GM18499 (cell line): ENCODE results near the gene CCDC116.
"Not testable (repeated sequence)": the region's sequence is repeated elsewhere in the genome, so short reads cannot be mapped to it uniquely, and the experiment has no call there.

Experiments
- ATAC-seq: cut with Tn5 transposase; IDR thresholded peaks from one replicate; pipeline ENCODE4 v1.9.1; 2021; ENCODE audit warnings: moderate number of reproducible peaks; ENCODE audit not compliant: insufficient read depth, unreplicated experiment

The CCDC116 gene

GRCh38 chr22:21632237-21632895, at the start of gene CCDC116:
CCDC116 (plus strand) TSS chr22:21632760; CDS start chr22:21633182, 422 bp downstream.
- no peak for ATAC-seq

DNA sequence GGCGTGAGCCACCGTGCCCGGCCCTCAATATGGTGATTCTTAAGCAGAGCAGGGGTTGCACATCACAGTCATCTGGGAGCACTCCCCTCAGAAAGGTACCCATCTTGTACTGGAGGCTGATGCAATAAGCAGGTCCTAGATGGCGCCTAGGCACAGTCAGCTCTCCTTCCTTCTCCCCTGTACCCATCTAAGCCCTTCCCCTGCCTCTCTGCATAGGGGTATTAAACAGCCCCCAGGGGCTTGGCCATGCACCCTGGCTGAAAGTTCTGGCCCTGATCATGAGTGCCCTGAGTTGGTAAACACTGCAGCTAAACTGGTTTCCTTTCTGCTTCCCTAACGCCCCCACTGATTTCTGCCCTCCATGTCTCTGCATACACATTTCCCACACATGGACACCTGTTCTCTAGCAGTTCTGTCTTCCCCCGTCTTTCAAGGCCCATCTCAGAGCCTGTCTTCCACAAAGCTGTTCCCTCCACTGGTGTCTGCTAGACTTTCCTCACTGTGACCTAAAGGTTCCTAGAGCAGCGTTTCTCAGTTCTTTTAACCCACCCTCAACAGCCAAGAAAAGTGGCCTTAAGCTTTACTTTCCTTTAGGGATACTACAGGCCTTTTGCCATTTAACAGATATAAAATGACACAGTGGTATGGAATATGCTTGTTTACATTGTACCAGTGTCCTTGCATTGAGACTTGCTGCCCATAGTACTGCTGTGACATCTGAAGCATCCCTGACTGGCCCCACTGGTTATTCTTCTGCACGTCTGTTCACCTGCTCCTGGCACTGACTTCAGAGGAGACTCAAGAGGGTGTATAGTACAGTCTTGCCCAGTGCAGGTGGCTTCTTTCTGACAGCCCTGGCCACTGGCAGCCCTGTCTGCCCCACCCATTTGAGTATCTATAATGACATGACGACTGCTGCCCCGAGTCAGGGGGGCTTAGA, 49.5 kb upstream of the CCDC116 start:
- no peak for ATAC-seq

- ATAC-seq, result no peak
These were observed 47.2 kb upstream of the CCDC116 start for GRCh38 chr22:21585389-21585788.

DNA sequence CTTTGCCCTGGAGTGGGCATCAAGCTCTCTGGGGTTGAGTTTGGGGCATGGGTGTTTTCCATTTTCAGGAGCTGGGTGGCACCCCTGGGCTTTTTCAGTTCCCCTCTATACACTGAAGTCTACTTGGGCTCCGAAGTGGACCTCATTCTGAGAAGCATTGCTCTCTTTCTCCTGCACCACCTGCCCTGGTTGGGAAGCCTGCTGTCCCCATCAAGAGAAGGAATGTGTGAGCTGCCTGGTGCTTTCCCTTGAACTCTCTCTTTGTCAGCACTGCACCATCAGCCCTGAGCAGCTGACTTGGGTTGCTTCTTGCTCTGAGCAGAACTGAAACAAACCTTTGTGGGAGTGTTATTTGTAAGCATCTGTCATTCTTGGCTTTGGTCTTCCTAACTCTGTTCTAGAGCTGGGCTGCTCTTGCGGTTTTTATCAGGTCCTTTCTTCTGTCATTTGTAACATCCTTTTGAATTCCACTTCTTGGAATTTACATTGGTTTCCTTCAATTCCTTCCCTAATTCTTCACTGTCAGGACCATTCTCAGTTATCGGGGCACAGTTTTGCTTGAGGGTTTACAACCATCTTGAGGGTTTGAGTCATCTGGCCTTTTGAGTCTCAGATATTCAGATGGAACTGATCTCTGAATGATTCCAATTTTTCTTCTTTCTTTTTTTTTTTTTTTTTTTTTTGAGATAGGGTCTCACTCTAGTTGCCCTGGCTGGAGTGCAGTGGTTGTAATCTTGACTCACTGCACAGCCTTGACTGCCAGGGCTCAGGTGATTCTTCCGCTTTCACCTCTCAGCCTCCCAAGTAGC, 44.6 kb upstream of the CCDC116 start:
- peak; percentile 56 for ATAC-seq

DNA sequence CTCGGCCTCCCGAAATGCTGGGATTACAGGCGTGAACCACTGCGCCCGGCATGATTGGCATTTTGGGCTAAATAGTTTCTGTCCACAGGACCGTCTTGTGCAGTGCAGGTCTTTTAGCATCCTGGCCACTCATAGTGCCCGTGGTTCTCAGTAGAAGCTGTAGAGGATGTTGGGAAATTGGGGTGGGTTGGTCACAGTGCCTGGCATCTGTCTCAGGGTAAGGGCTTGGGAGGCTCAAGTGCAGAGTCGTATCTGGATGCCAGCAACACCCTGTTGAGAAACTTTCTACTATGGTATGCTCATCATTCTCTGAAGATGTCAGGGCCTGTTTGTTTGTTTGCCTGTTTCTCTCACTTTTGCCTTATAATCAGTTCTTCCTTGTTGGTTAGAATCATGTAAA, 43.2 kb upstream of the CCDC116 start:
- no peak for ATAC-seq

GRCh38 chr22:21590809-21591641, 41.5 kb upstream of the CCDC116 start:
- no peak for ATAC-seq

- ATAC-seq, result no peak
These were observed 40.9 kb upstream of the CCDC116 start for GRCh38 chr22:21591695-21592094.

DNA sequence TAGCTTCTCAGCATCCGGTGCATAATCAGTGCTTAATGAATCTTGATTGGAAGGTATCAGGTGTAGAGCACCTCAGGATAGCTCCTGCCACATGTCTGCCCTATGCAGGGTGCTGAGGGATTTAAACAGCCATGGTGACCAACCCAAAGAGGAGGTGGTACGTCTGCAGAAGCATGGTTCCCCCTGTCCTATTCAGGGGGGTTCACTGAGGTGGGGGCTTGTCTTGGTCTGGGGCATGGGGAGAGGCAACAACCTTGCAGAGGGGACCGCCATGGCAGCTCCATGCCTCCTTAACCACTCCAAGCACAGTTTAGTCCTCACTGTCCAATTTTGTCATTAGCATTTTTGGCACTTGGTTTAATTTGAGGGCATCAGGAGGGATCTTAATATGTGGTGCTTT, 40.1 kb upstream of the CCDC116 start:
- no peak for ATAC-seq

DNA sequence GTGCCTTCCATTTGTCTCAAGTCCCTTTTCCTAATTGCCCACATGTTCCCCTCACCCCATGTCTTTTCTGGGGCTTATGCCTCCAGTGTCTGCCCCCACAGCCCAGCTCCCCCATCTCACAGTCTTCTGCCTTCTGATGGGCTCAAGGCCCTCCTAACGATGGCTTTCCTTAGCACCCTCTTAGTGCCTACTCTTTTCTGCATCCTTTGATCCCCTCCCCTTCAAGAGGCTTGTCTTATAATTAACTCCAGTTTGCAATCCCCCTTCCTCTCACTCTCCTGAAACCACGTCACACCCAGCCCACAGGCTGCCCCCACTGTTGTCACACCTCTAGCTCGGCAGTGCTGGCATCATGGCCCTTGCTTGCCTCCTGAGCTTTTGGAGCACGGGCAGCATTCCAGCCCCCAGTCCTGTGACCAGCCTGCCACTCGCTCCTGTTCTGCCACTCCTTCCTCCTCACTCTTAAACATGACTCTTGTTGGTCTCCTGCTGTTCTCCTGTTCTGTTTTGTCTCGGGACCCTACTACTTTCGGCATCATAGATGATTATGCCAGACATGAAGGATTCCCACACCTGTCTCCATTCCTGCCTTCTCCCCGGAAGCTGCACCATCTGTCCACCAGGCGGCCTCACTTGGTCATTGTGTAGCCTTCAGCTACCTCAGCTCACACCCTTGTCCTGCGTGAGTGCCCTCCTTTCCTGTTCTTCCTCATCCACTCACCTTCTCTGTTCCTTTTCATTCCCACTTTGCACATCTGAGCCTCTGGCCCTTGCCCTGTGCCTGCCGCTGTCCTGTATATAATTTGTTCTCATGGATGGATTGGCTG, 38.9 kb upstream of the CCDC116 start:
- ATAC-seq, result no peak

- ATAC-seq, result no peak
These were observed 37.6 kb upstream of the CCDC116 start for GRCh38 chr22:21594865-21595452.

DNA sequence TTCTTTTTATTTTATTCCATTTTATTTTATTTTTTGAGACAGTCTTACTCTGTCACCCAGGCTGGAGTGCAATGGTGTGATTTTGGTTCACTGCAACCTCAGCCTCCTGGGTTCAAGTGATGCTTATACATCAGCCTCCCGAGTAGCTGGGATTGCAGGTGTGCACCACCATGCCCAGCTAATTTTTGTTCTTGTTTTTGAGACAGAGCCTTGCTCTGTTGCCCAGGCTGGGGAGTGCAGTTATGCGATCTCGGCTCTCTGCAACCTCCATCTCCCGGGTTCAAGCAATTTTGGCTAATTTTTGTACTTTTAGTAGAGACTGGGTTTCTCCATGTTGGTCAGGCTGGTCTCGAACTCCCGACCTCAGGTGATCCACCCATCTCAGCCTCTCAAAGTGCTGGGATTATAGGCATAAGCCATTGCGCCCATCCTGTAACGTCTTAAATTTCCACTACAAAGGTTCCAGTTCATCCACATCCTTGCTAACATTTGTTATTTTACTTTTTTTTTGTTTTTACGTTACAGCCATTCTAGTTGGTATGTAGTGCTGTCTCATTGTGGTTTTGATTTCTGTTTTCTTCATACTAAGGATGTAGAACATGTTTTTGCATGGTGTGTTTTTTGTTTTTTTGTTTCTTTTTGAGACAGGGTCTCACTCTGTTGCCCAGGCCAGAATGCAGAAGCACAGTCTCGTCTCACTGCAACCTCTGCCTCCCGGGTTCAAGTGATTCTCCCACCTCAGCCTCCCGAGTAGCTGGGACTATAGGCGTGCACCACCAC, 36.0 kb upstream of the CCDC116 start:
- ATAC-seq, result not testable (repeated sequence)

DNA sequence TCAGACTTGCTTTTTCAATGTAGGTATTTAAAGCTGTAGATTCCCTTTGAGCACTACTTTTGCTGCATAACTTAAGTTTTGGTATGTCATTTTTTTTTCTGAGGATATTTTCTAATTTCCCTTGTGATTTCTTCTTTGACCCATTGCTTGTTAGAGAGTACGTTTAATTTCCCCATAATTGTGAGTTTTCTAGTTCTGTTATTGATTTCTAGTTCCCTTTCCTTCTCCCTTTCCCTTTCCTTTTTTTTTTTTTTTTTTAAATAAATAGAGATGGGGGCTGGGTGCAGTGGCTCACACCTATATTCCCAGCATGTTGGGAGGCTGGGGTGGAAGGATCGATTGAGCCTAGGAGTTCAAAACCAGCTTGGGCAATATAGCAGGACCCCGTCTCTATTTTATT, 34.3 kb upstream of the CCDC116 start:
- no peak for ATAC-seq

- ATAC-seq, result no peak
These were observed 33.3 kb upstream of the CCDC116 start for GRCh38 chr22:21599053-21599893.

- no peak for ATAC-seq
These were observed 30.0 kb upstream of the CCDC116 start for GRCh38 chr22:21602579-21602978.

GRCh38 chr22:21603973-21604372, 28.6 kb upstream of the CCDC116 start:
- ATAC-seq, result no peak

DNA sequence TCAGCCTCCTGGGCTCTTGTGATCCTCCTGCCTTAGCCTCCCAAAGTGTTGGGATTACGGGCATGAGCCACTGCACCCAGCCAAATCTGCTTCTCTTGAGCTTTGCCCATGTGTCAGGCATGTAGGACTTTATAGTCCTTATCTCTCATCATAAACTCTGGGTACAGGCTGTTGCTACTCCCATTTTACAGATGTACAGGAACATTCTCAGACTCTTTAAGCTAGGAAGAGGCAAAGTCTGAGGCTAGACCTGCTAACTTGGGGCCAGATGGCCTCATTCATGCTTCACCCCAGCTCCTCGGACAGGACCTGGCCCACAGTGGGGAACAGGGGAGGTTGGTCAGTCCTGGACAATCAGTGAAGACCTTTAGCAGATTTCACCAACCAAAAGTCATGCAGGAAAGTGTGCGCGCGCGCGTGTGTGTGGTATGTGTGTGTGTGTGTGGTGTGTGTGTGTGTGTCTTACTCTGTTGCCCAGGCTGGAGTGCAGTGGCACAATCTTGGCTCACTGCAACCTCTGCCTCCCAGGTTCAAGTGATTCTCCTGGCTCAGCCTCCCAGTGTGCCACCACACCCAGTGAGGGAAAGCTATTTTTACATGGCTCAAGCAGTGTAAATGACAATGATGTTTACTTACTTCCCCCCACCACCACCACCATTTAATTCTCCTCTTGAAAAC, 26.5 kb upstream of the CCDC116 start:
- ATAC-seq, result no peak
